ENCODE results near the gene BEST4.

GRCh38 chr1:44832056-44832705 lies 44.2 kb upstream of the BEST4 start:
- TF ChIP-seq ZNF124 (CRISPR knock-in tag; IDR thresholded peaks at IDR 0.05), result no peak
- no peak for TF ChIP-seq CHD4 (IDR thresholded peaks at IDR 0.05; ENCODE audit: borderline replicate concordance, low read length)

All from HepG2 (cell line).